Stimulated activated naive CD8-positive, alpha-beta T cell treated with anti-CD3 and anti-CD28 coated beads, Interleukin-15, Interleukin-2, amounts not matched to agents 100 U/mL and 50 U/mL, for 24 hours (primary cell): ENCODE data around the gene KEL.
"Not testable (repeated sequence)": the region's sequence is repeated elsewhere in the genome, so short reads cannot be mapped to it uniquely, and the experiment has no call there.

ENCODE experiments used
- ATAC-seq: fragments of 150-1000 bp; cut with Tn5 transposase; one replicate; pipeline ENCODE4 v1.10.0; 2021
- DNase-seq: peaks from one replicate; pipeline ENCODE4 v3.0.0; 2021

Gene KEL, protein sequence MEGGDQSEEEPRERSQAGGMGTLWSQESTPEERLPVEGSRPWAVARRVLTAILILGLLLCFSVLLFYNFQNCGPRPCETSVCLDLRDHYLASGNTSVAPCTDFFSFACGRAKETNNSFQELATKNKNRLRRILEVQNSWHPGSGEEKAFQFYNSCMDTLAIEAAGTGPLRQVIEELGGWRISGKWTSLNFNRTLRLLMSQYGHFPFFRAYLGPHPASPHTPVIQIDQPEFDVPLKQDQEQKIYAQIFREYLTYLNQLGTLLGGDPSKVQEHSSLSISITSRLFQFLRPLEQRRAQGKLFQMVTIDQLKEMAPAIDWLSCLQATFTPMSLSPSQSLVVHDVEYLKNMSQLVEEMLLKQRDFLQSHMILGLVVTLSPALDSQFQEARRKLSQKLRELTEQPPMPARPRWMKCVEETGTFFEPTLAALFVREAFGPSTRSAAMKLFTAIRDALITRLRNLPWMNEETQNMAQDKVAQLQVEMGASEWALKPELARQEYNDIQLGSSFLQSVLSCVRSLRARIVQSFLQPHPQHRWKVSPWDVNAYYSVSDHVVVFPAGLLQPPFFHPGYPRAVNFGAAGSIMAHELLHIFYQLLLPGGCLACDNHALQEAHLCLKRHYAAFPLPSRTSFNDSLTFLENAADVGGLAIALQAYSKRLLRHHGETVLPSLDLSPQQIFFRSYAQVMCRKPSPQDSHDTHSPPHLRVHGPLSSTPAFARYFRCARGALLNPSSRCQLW

GRCh38 chr7:142961973-142962926 is at the start of gene KEL:
Gene KEL, minus strand, starts transcription at chr7:142962363. Its CDS starts 157 bp downstream, at chr7:142962206.
- ATAC-seq, result no peak
- no peak for DNase-seq

DNA sequence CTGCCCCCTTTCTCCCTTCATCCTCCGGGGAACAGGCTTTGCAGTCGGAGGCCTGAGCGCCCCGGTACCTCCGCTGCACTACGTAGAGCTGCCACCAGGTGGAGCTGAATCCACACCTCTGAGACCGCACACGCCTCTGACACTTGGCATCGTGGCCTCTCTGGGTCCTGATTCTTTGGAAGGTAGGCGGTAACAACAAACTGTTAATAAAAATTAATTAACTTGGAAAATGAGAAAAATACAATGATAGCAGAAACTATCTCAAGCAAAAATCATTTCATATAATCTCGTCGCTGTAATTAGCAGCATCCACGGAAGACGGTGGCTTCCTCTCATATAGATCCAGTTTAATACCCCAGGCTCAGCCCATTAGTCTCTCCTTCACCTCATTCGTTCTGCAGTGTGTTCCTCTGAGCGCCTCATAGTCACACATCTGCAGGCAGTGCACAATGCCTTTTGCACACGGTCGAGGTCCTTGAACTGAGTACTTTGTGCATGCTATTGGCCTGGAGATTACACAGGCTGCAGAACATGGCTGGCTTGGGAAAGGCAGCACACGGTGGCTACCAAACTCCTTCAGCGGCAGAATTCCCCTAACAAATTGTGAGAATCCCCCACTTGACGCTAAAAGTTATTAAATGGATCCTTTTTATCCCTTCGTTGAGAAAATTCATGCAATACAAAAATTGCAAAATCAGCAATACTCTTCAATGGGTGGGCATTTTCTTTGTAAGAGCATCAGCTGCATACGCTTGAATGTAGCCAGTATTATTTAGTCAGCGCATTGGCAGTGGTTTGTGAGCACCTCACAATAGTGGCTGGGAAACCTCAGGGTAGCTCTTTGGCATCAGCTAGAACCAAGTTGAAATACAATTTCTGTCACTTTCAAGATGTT is 46.1 kb upstream of the KEL start:
- ATAC-seq, result peak; percentile 82
- DNase-seq, result peak; percentile 84

GRCh38 chr7:143005632-143006260 is 43.6 kb upstream of the KEL start:
- DNase-seq, result no peak
- ATAC-seq, result no peak

GRCh38 chr7:143003393-143004051 is 41.4 kb upstream of the KEL start:
- DNase-seq, result peak; percentile 22

DNA sequence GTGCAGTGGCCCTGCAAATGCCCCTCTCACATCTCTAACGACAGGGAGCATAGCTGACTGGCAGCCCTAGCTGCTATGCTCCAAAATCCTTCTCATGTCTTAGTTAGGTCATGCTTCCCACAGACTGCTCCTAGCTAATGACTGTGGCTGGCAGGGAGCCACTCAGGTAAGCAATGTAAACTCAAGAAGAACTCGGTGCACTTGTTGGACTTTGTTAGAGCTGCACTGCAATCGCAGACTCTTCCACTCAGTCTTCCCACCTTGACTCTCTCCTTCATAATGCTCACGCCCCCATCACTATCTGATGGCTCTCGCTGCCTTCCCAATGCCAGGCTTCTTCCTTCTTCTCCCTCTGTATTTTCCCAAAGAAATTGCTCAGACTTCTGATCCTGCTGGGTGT is 40.7 kb upstream of the KEL start:
- DNase-seq (no peak), ATAC-seq (no peak)

More at GRCh38 chr7:143003393-143004051, 41.4 kb upstream of the KEL start:
- peak; percentile 69 for ATAC-seq

DNA sequence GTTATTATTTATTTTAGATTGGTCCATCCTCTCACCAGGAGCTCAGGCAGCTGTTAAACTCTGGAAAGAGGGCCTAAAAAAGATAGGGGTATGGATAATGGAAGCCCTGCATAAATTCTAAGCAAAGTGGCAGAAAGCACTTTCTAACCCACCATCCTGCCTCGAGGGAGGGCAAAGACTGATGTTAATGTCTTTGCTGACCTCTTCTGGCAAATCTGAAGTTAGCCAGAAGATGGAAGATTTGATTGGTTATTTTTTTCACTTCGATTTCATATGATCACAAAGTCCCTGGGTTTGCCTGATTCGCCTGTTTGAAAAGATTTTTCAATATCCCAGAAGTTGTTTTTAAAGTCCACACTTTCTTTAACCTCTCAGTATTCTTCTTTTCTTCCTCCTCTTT is 39.9 kb upstream of the KEL start:
- ATAC-seq, result no peak
- no peak for DNase-seq

- ATAC-seq (no peak), DNase-seq (no peak)
These were observed 38.5 kb upstream of the KEL start for GRCh38 chr7:143000648-143001047.

GRCh38 chr7:142999793-143000192 is 37.6 kb upstream of the KEL start:
- ATAC-seq (no peak), DNase-seq (no peak)

DNA sequence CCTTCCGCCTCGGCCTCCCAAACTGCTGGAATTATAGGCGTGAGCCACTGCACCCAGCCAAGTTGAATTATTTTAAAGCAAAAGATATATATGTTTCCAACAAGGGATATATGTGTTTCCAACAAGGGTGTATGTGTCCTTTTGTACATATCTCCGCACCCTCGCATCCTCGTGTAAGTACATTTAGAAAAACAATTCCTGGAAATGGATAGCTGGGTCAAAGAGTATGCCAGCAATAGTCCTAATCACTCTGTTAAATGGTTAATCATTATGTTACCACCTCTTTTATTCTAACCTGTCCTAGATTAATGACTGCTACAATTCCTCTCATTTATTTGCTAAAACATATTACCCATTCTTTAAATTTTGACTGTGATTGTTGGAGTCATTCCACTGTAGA is 36.8 kb upstream of the KEL start:
- DNase-seq (no peak), ATAC-seq (no peak)

- no peak for ATAC-seq
- no peak for DNase-seq
These were observed 35.4 kb upstream of the KEL start for GRCh38 chr7:142997456-142997989.

DNA sequence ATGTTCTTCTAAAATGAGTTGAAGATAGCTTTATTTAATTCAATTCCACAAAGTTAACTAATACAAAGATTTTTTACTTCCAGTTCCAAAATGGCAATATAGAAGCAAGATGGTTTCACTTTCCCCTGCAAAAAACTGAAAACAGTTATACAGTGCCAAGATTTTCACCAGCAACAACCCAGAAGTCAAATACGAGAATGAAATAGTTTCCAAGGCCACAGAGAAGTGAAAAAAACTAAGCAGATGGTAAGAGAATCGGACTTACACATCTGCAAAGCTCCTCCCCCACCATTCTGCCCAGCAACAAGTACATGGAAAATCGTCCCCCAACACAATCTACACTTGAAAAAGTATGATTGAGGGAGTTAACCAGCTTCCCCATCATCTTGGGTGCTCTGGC is 30.3 kb upstream of the KEL start:
- DNase-seq, result no peak
- no peak for ATAC-seq

DNA sequence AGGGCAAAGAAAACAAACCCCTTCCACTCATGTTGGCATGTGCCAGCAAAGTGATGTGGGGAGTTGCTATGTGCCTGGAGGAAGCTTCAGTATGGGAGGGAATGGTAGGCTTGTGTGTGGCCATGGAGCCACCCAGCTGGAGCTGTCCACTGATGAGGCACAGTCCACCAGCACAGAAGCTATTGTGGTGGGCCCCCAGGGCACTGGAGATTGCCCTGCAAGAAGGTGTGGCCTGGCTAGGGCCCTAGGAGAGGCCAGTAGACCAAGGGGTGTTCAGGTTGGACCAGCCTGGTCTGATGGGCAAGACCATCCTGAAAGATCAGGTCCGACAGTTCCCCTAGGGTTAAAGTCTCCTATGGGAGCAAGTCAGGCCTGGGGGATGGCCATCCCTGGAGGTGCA is 22.1 kb upstream of the KEL start:
- no peak for ATAC-seq
- no peak for DNase-seq

DNA sequence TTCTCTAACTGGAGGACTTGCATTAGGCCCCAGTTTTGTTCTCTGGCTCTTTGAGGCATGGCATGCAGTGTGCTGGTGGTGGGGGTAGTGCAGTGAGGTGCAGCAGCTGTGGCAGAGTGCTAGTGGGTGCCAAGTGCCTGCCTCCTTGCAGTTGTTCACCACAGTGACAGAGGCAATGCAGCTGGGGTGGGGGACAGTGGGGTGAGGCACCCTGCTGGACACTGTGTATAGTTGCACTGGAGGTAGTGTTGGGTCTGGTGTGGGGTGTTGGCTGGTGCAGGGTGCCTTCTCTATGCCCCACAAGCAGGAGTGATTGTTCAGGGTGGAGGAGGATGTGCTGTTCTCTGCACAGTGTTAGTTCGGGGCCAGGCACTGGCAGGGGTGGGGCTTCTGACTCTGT is 21.7 kb upstream of the KEL start:
- DNase-seq, result no peak

DNA sequence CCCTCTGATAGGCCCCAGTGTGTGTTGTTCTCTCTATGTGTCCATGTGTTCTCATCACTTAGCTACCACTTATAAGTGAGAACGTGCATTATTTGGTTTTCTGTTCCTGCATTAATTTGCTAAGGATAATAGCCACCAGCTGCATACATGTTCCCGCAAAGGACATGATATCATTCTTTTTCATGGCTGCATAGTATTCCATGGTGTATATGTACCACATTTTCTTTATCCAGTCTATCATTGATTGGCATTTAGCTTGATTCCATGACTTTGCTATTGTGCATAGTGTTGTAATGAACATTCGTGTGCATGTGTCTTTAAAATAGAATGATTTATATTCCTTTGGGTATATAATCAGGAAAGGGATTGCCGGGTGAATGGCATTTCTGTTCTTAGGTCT is 16.2 kb upstream of the KEL start:
- DNase-seq, ATAC-seq: not testable (repeated sequence)

More for the DNA sequence above, 21.7 kb upstream of the KEL start:
- ATAC-seq, result no peak

GRCh38 chr7:142974626-142975025 is 12.5 kb upstream of the KEL start:
- DNase-seq, result no peak
- ATAC-seq, result no peak

DNA sequence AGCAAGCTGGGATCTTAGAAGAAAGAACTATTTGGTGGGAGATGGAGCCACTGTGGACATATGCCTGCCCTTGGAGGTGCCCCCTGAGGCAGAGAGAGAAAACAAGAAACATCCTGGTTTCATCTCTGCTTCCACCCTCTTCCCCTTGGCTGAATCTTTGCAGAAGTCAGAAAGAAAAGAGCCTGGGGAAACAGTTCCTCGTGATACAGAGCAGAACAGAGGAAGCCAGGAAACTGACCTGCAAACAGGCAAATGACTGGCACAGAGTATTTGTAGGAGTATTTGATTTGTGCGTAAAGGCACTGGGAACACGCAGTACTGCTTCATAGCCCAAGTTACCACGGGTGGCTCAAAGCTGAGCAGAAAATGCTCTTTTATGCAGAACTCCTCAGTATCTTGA is 7.0 kb upstream of the KEL start:
- no peak for ATAC-seq
- DNase-seq, result no peak

DNA sequence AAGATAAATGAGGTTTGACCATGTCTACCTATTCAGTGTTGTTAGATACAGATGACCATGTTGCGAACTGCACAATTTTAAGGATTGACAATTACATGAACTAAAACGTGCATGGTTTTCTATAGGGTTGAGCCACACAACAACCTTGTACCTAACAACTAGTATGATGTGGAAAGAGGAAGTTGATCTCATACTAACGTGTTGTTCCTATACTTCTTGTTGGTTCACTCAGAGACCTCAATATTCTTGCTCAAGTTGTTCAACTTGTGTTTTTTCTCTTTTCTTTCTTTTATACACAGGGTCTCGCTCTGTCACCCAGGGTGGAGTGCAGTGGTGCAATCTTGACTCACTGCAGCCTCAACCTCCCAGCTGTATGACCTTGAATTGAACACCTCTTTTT is 6.1 kb upstream of the KEL start:
- no peak for DNase-seq
- ATAC-seq, result no peak

- no peak for ATAC-seq
These were observed 2.5 kb upstream of the KEL start for GRCh38 chr7:142964502-142965246.

DNA sequence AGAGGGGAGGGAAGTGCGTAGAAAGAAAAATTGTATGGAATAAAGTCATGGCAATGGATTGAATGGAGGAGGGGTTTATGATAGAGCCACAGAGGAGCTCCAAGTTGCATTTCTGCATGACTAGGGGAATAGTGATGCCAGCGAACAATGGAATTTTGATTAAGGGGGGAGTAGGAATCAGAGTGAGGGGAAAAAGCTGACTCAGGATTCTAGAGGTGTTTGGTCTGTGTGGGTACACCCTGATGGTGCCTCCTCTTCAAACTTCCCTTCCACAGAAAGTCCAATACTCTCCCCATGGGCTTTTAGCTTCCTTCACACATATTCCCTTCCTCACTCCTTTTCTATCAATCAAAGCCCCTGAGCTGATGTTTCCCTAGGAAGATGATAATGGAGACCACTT is 1.8 kb upstream of the KEL start:
- DNase-seq, result no peak

More at GRCh38 chr7:142964502-142965246, 2.5 kb upstream of the KEL start:
- DNase-seq, result no peak

More for the DNA sequence above, 1.8 kb upstream of the KEL start:
- ATAC-seq, result no peak
